Measurements from ENCODE around the gene TRAF4.
A peak's percentile ranks its signal among the peaks of the same experiment; 100 is the strongest.
"Not testable (repeated sequence)": the region's sequence is repeated elsewhere in the genome, so short reads cannot be mapped to it uniquely, and the experiment has no call there.

TRAF4 gene

GRCh38 chr17:28715217-28715616 lies 28.6 kb upstream of the TRAF4 start:
- DNase-seq, result no peak

DNA sequence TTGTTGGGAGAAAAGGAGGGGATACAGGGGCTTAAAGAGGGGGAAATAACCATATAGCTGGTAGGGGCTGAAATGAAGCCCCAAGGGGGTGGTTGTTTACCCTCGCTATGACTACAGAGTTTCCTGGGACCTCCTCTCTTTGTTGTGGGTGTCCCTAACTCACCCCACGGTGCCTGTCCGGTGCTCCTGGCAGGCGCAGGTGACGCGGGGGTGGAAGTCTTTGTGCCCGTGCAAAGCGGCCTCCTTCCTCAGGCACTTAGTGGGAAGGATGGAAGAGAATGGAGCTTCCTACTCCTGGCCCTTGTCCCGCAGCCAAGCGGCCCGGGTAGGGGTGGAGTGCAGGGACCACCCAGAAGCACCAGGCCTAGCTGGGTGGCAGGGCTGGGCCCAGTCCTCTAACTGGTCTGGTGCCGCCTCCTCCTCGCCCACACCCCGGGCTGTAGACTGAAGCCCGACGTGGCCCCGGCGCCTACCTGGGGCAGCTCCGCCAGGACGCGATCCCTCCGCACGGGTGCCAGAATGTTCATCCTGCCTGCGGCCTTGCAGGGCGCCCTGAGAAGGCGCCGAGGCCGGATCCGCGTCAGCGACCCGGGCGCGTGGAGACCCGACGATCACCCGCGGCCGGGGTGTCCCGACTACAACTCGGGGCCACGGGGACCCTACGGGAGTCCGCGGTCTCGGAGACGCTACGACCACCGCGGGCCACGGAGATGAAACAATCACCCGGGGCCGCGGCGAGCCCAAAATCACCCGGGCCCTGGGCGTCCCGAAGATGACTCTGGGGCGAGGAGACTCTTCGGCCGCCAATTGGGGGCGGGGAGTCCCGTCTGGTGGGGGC lies 26.9 kb upstream of the TRAF4 start:
- no peak for DNase-seq

GRCh38 chr17:28717578-28718332 lies 26.1 kb upstream of the TRAF4 start, which contains the start of gene RAB34:
TSS of gene RAB34 (minus strand) at chr17:28717868. CDS start at chr17:28717266, 602 bp downstream.
- DNase-seq, result peak; percentile 48

DNA sequence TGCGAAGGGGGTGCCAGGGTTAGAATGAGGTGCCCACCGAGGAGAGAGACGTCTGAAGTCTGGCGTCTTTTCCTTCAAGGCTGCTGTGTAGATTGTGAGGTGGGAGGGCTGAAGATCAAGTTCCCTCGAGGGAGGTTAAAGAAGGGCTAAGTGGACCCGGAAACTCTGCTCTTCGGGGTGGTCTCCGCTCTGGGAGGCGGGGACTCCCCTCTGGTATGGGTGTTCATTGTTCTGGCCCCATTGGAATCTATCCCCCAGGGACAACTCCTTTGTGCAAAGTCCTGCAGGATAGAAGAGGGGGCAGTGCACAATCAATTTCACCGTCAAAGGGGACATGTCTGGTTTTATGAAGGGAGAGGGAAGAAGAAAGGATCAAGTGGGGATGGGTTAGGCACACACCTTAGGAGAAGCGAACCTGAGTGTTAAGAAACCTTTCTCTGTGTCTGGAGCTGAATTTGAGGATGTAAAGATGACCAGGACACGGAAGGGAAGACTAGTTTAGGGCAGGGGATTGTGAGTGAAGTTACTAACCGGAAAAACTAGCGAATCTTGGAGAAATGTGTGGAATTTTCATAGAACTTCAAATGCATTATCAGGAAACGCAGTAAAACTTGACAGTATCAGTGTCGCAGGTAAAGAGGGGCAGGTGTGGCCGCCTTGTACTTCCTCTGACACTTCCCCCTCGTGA lies 25.3 kb upstream of the TRAF4 start:
- DNase-seq, result peak; percentile 27

GRCh38 chr17:28719021-28719433 lies 24.8 kb upstream of the TRAF4 start:
- no peak for DNase-seq

GRCh38 chr17:28720247-28720996 lies 23.4 kb upstream of the TRAF4 start:
- DNase-seq, result no peak

DNA sequence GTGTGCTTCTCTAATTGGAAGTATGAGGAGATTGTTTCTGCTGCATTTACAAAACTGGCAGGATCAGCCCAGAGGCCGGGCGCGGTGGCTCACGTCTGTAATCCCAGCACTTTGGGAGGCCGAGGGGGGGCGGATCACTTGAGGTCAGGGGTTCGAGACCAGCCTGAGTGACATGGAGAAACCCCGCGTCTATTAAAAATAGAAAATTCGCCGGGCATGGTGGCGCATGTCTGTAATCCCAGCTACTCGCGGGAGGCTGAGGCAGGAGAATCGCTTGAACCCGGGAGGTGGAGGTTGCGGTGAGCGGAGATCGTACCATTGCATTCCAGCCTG lies 22.8 kb upstream of the TRAF4 start:
- DNase-seq, result not testable (repeated sequence)

DNA sequence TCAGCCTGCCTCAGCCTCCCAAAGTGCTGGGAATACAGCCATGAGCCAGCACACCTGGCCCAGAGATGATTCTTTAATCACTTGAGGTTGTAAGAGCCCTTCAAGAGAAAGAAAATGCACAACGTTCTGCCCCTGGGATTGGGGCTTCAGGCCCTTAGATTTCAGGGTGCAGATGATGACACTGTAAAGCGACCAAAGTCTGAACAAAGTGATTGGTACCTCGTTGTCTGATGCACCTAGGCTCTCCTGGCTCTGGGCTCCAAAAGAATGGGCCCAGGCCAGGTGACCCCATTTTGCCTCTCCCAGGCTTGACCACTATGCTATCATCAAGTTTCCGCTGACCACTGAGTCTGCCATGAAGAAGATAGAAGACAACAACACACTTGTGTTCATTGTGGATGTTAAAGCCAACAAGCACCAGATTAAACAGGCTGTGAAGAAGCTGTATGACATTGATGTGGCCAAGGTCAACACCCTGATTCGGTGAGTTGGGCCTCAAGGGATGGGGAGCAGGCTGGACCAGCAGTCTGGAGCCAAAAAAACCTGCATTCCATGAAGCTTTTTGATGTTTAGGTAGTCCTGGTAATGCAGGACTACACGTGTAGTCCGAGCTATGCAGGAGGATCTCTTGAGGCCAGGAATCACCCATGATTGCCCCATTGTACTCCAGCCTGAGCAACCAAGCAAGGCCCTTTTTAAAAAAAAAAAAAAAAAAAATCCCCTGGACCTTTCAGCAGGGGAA lies 21.2 kb upstream of the TRAF4 start:
- no peak for DNase-seq

GRCh38 chr17:28723159-28723835 lies 20.5 kb upstream of the TRAF4 start:
- DNase-seq, result no peak

DNA sequence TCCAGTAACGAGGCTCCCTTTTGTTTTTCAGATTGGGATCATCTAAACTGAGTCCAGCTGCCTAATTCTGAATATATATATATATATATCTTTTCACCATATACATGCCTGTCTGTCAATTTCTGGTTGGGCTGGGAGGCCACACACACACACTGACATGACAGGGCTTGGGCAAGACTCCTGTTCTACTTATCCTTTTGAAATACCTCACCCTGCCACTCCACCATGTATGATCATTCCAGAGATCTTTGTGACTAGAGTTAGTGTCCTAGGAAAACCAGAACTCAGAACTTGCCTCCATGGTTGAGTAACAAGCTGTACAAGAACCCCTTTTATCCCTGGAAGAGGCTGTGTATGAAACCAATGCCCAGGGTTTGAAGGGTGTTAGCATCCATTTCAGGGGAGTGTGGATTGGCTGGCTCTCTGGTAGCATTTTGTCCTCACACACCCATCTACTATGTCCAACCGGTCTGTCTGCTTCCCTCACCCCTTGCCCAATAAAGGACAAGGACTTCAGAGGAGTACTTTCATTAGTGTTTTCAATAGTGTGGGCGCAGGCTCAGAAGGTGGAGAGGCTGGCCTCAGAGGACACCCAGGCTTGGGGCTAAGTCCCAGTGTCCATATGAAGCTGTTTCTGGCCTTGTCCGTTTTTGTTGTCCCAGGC lies 19.8 kb upstream of the TRAF4 start:
- not testable (repeated sequence) for DNase-seq

- DNase-seq, result no peak
These were observed 19.2 kb upstream of the TRAF4 start for GRCh38 chr17:28724500-28725165.

GRCh38 chr17:28725166-28725659 lies 18.6 kb upstream of the TRAF4 start:
- no peak for DNase-seq

- DNase-seq, result peak; percentile 59
These were observed 18.1 kb upstream of the TRAF4 start for GRCh38 chr17:28725660-28726225.

GRCh38 chr17:28726226-28726626 lies 17.6 kb upstream of the TRAF4 start, which contains the start of gene TLCD1:
TSS of gene TLCD1 (minus strand) at chr17:28726233. CDS start at chr17:28726097, 136 bp downstream.
- DNase-seq, result peak; percentile 19

DNA sequence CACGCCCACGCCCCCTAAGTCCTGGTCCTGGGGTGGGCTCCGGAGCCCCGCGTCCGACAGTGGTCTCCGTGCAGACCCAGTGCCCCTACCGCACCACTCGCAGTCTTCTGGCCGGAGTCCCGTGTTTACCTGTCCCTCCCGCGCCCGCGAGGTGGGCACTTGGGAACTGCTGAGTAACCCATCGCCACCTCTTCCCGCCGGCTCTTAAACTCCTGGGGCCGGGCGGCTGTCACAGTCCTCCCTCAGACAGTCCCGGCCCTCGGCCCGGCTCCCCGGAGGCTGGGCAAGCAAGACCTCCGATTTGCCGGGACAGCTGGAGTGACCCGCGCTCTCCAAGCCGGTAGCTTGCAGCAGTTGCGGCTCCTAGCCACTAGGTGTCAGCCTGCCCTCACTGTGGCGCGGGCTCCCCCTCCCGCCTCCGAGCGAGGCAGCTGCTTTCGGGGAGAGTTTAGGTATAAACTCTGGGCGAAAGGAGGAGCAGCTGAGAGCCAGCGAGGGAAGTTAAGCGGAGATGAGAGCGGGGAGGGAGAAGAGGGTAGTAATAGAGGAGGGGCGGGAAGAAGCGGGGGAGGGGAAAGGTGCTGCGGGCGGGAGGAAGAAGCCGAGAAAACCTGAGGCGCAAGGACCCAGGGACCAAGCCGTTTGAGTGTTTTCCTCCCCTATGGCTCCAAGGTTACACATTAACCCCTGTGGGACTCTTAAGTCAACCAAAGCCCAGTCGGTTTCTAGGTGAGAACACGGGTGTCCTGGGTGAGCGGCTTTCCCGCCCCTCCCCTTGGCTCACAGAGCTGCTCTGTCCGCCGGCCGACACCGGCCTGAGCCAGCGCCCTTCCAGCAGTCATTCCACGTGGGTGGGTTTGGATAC lies 17.0 kb upstream of the TRAF4 start:
- DNase-seq, result peak; percentile 97

DNA sequence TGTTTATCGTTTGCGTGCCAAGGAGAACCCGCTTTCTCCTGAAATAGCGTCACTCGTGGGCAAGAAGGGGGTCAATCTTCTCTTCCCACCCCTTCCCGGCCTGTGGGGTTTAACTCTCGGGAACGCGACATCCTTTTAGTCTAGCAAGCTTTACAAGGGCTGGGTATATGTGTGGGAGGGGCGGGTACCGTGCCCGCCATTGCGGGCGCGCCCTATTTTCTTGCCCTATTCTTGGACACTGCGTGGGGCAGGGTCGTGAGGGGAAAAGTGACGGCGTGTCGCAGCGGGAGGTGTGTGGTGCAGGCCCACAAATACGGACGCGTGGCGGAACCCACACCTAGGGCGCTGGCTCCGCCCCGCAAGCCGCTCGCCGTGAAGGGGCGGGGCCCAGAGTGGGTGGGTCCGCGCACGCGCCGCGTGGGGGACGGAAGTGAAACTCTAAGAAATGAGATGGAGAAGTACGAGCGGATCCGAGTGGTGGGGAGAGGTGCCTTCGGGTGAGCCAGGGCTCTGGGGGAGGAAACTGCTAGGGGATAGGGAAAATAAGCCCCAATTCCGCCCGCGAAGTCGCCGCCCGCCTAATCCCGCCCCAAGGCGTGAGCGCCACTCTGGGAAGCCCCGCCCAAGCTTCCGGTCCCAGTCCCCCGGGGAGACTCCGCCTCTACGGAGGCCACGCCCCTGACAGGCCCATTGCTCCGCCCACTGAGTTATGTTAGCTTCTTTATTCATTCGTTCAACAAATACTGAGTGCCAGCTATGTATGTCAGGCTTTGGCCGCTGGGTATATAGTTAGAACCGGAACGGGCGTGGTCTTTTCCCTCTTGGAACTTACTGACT lies 15.2 kb upstream of the TRAF4 start, which contains the start of gene NEK8:
Gene NEK8 (plus strand): TSS at position 425 of the 837 bp plus-strand sequence. CDS start 26 bp downstream, at position 451.
- peak; percentile 87 for DNase-seq

DNA sequence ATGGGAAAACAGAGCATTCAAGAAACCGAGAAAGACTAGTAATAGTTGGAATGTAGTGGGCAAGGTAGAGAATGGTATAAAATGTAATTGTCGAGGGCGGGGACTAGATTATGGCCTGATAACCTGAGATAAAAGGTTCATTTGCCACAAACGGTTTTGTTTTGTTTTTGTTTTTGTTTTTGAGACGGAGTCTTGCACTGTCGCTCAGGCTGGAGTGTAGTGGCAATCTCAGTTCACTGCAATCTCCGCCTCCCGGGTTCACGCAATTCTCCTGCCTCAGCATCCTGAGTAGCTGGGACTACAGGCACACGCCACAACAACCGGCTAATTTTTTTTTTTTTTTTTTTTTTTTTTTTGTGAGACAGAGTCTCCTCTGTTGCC lies 13.9 kb upstream of the TRAF4 start:
- no peak for DNase-seq

- no peak for DNase-seq
These were observed 10.5 kb upstream of the TRAF4 start for GRCh38 chr17:28733346-28733745.

All from NCI-H524 treated with DMSO at 0.1 percent for 48 hours (cell line).